Stomach (tissue), 9 donors: ENCODE results near the gene LPAR1. TPM values are rescaled to one million over a fixed set of nuclear protein-coding genes. Genes with fewer than 3 reads are reported as not detected.
"Not testable (repeated sequence)": the region's sequence is repeated elsewhere in the genome, so short reads cannot be mapped to it uniquely, and the experiment has no call there.

Source experiments
- DNase-seq, 2 donors: peaks; one replicate each; pipeline versions ENCODE4 v3.0.0 to v3.0.0-alpha.2; 2013 to 2019
- H3K27ac ChIP-seq, 5 donors: fragments of 200-600 bp in 4 of 5; sonication (generic) in 4 of 5; one replicate each; pipeline ENCODE4 v1.5.1; 2013 to 2019; ENCODE audit warnings: mild to moderate bottlenecking in 1 of 5, moderate library complexity in 1 of 5
- H3K27me3 ChIP-seq, 3 donors: fragments of 200-600 bp; sonication (generic); one replicate each; pipeline ENCODE4 v1.5.1; 2017 to 2019; ENCODE audit warnings: mixed run types in 1 of 3
- H3K36me3 ChIP-seq, 4 donors: fragments of 200-600 bp; sonication (generic); 1 replicate in 3 of 4; 2 replicates in 1 of 4; pipeline ENCODE4 v1.5.1; 2016 to 2019
- H3K4me1 ChIP-seq, 4 donors: fragments of 200-600 bp; sonication (generic); one replicate each; pipeline ENCODE4 v1.5.1; 2016 to 2019
- H3K4me3 ChIP-seq, 4 donors: fragments of 200-600 bp; sonication (generic) in 3 of 4; one replicate each; pipeline ENCODE4 v1.5.1; 2016 to 2019; ENCODE audit warnings: mild to moderate bottlenecking in 1 of 4
- H3K9me3 ChIP-seq, 4 donors: fragments of 200-600 bp; sonication (generic); one replicate each; pipeline ENCODE4 v1.5.1; 2016 to 2019
- EP300 ChIP-seq: sonication (generic); formaldehyde crosslinking; IDR thresholded peaks from one replicate; pipeline ENCODE4 v1.6.1; 2017; ENCODE audit warnings: antibody characterized with exemption
- POLR2A ChIP-seq, 4 donors: fragments of 450-650 bp; IDR thresholded peaks; one replicate each; pipeline ENCODE4 v1.6.1; 2016; ENCODE audit warnings: antibody characterized with exemption in 4 of 4, control low read depth in 2 of 4, mild to moderate bottlenecking in 1 of 4, moderate library complexity in 1 of 4
- POLR2AphosphoS5 ChIP-seq, 3 donors: sonication (generic); formaldehyde crosslinking; IDR thresholded peaks; one replicate each; pipeline ENCODE4 v1.6.1; 2016; ENCODE audit warnings: antibody characterized with exemption in 3 of 3
- WGBS, 5 donors: extraction: QIAGEN DNeasy Blood & Tissue Kit in 3 of 5; methylation state at CpG; one replicate each; pipeline versions ENCODE4 v1.1.5 to v1.1.7; 2013 to 2018; 5-methylcytosine and 5-hydroxymethylcytosine counted together
- intact Hi-C: fragments of 100-400 bp; cut with DNase I; formaldehyde crosslinking; loops from one replicate; pipeline ENCODE4 v1.15.1; 2023; ENCODE audit warnings: low total_unique reads
- polyA plus RNA-seq, 3 donors: library from polyadenylated mRNA; stranded (reverse); fragments of 200-250 nt; gene quantifications; one replicate each; pipeline ENCODE4 v1.2.3, GENCODE V29; 2013
- total RNA-seq, 5 donors: library from RNA; depleted of rRNA; stranded (reverse); fragments of >200 nt; gene quantifications; one replicate each; pipeline versions ENCODE4 v1.1.0 to v1.2.3, GENCODE V29; 2014 to 2016
- TF ChIP-seq, protein P1 (sequence below), 7 experiments: fragments of 450-650 bp in 4 of 7; fragments of 200-600 bp in 3 of 7; sonication (generic) in 3 of 7; IDR thresholded peaks; one replicate each; pipeline ENCODE4 v1.5.1; 2016 to 2019; ENCODE audit warnings: antibody characterized with exemption in 7 of 7, control low read depth in 2 of 7, mild to moderate bottlenecking in 1 of 7
- donor health status: healthy with polysubstance abuse.
- donor health status: Bipolar disorder and iron deficiency.
- donor health status: healthy.

The LPAR1 gene
- total and polyA plus RNA-seq, 8 donors: 7.4 to 40.0 (median 21.2) TPM

DNA sequence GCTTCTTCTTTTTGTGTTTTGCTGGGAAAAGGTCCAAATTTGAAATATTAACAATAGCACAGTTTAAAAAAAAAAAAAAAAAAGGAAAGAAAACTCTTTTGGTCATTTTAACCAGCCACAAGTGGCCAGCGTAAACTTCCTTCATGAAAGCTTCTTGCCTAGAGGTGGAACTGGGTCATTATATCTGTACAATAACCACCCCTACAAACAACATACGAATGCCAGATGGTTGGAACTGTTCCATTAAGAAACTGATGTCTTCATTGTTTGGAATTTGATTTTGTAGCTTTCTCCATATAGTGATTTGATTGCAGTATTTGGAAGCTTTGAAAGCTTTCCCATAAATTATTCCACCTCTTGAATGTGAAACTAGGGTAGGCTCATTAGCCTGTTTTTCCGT, 18.3 kb upstream of the LPAR1 start:
- no peaks in the 10 kb centered on the region for H3K9me3 ChIP-seq
- peak in 1 of 2 donors; percentile 48 for DNase-seq
- H3K36me3 ChIP-seq: no peaks in the 10 kb centered on the region
- H3K4me1 ChIP-seq: no peaks in the 10 kb centered on the region
- no peaks in the 10 kb centered on the region for H3K27me3 ChIP-seq
- H3K27ac ChIP-seq: no peak overlapping the region
- no peak overlapping the region for H3K4me3 ChIP-seq
- no peak for TF ChIP-seq POLR2AphosphoS5 (IDR thresholded peaks at IDR 0.05)
- no peak for TF ChIP-seq EP300
- TF ChIP-seq POLR2A (IDR thresholded peaks at IDR 0.05): no peak
- TF ChIP-seq, protein P1, sequence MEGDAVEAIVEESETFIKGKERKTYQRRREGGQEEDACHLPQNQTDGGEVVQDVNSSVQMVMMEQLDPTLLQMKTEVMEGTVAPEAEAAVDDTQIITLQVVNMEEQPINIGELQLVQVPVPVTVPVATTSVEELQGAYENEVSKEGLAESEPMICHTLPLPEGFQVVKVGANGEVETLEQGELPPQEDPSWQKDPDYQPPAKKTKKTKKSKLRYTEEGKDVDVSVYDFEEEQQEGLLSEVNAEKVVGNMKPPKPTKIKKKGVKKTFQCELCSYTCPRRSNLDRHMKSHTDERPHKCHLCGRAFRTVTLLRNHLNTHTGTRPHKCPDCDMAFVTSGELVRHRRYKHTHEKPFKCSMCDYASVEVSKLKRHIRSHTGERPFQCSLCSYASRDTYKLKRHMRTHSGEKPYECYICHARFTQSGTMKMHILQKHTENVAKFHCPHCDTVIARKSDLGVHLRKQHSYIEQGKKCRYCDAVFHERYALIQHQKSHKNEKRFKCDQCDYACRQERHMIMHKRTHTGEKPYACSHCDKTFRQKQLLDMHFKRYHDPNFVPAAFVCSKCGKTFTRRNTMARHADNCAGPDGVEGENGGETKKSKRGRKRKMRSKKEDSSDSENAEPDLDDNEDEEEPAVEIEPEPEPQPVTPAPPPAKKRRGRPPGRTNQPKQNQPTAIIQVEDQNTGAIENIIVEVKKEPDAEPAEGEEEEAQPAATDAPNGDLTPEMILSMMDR (IDR thresholded peaks at IDR 0.05): no peak
- WGBS, 5 donors: 52 to 61% (median 54%) methylated on average over 3 of the region's 3 CpGs
- intact Hi-C loops: no loop called here

DNA sequence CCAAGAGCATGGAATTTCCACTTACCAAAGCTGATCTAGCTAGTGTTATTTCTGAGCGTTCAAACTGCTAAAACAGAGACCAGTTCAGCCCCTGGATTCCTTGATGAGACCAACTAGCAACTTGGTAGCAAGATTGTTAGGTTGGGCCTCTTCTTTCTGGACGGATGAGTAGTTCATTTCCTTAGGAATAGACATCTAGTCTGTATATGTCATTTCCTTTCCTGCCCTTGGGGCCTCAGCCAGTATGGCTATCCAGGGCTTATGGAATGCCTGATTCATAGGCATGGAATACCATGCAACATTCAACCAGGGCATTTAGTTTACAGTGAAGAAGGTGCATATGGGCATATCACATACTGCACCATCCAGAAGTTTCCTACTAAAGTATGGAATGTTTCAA, 14.5 kb upstream of the LPAR1 start:
- TF ChIP-seq POLR2AphosphoS5 (IDR thresholded peaks at IDR 0.05): no peak
- TF ChIP-seq, protein P1 (IDR thresholded peaks at IDR 0.05): no peak
- no peak for TF ChIP-seq POLR2A (IDR thresholded peaks at IDR 0.05)
- no peak for TF ChIP-seq EP300
- intact Hi-C loops: no loop called here
- Histone ChIP-seq H3K27ac (no peak overlapping the region), H3K4me3 (no peak overlapping the region), H3K4me1 (no peaks in the 10 kb centered on the region), H3K27me3 (no peaks in the 10 kb centered on the region), H3K9me3 (no peaks in the 10 kb centered on the region), H3K36me3 (no peaks in the 10 kb centered on the region)
- DNase-seq: no peak
- WGBS, 5 donors: 93 to 97% (median 94%) methylated on average over 2 of the region's 2 CpGs

DNA sequence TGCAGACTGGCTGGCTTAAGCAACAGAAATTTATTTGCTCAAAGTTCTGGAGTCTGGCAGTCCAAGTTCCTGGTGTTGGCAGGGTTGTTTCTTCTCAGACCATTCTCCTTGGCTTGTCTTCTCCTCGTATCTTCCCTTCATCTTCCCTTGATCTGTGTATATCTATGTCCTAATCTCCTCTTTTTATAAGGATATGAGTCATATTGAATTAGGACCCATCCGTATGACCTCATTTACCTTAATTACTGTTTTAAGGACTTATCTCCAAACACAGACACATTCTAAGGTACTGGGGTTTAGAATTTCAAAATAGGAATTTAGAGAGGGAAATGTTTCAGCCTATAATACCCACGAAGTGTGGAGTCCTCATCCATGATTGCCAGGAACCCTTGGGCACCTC, 13.1 kb upstream of the LPAR1 start:
- intact Hi-C loops: no loop called here
- TF ChIP-seq EP300 (no peak), POLR2AphosphoS5 (IDR thresholded peaks at IDR 0.05) (no peak), POLR2A (IDR thresholded peaks at IDR 0.05) (no peak)
- TF ChIP-seq, protein P1 (IDR thresholded peaks at IDR 0.05): no peak
- H3K4me1 ChIP-seq: no peaks in the 10 kb centered on the region
- WGBS, 5 donors: 63 to 68% (median 66%) methylated on average over 3 of the region's 3 CpGs
- no peaks in the 10 kb centered on the region for H3K36me3 ChIP-seq
- H3K27ac ChIP-seq: no peak overlapping the region
- H3K9me3 ChIP-seq: no peaks in the 10 kb centered on the region
- H3K27me3 ChIP-seq: no peaks in the 10 kb centered on the region
- H3K4me3 ChIP-seq: no peak overlapping the region
- DNase-seq: no peak

DNA sequence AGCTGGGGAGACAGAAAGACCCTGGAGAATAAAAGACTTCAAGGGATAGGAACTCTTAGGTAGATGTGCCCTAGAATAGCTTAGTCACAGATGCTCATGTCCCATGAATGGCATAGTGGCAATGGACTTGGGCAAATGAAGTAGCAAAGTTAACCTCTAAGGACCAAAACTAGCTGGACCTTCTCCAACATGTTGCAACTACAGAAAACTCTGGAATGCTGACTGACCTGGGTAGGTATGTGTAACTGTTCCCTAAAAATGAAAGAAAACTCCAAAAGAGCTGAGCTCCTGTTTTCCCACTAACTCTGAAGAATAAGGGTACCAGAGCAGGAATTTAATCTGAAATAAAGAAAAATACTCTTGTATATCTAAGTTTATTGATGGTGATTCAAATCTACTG, 12.5 kb upstream of the LPAR1 start:
- Histone ChIP-seq H3K36me3 (no peaks in the 10 kb centered on the region), H3K4me1 (no peaks in the 10 kb centered on the region), H3K27me3 (no peaks in the 10 kb centered on the region), H3K27ac (no peak overlapping the region), H3K9me3 (peaks cover 0 to 1% (median 0%) of the 10 kb centered on the region in 4 donors), H3K4me3 (no peak overlapping the region)
- DNase-seq: no peak
- TF ChIP-seq EP300 (no peak), POLR2AphosphoS5 (IDR thresholded peaks at IDR 0.05) (no peak), POLR2A (IDR thresholded peaks at IDR 0.05) (no peak)
- TF ChIP-seq, protein P1 (IDR thresholded peaks at IDR 0.05): no peak
- intact Hi-C loops: no loop called here

DNA sequence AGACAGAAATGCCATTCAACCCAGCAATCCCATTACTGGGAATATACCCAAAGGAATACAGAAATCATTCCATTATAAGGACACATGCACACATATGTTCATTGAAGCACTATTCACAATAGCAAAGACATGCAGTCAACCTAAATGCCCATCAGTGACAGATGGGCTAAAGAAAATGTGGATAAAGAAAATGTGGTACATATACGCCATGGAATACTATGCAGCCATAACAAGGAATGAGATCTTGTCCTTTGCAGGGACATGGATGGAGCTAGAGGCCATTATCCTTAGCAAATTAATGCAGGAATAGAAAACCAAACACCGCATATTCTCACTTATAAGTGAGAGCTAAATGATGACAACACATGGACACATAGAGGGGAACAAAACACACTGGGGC, 9.0 kb upstream of the LPAR1 start:
- H3K27ac ChIP-seq, DNase-seq, intact Hi-C loops, H3K36me3 ChIP-seq, H3K4me3 ChIP-seq, H3K27me3 ChIP-seq, H3K4me1 ChIP-seq: not testable (repeated sequence)
- 86 to 100% (median 92%) methylated on average over 2 of the region's 2 CpGs for WGBS, 5 donors
- H3K9me3 ChIP-seq: peaks cover 0 to 13% (median 11%) of the 10 kb centered on the region in 4 donors
